Erythroblast (primary cell): ENCODE results near the gene ALS2.

Experiments used
- GATA1 ChIP-seq: IDR thresholded peaks from 2 replicates; pipeline ENCODE4 v1.6.1; 2011; ENCODE audit warnings: low read depth, mild to moderate bottlenecking, control low read depth, low read length, moderate library complexity
- POLR2A ChIP-seq: IDR thresholded peaks from 2 replicates; pipeline ENCODE4 v1.6.1; 2011; ENCODE audit warnings: mild to moderate bottlenecking, low read length

DNA sequence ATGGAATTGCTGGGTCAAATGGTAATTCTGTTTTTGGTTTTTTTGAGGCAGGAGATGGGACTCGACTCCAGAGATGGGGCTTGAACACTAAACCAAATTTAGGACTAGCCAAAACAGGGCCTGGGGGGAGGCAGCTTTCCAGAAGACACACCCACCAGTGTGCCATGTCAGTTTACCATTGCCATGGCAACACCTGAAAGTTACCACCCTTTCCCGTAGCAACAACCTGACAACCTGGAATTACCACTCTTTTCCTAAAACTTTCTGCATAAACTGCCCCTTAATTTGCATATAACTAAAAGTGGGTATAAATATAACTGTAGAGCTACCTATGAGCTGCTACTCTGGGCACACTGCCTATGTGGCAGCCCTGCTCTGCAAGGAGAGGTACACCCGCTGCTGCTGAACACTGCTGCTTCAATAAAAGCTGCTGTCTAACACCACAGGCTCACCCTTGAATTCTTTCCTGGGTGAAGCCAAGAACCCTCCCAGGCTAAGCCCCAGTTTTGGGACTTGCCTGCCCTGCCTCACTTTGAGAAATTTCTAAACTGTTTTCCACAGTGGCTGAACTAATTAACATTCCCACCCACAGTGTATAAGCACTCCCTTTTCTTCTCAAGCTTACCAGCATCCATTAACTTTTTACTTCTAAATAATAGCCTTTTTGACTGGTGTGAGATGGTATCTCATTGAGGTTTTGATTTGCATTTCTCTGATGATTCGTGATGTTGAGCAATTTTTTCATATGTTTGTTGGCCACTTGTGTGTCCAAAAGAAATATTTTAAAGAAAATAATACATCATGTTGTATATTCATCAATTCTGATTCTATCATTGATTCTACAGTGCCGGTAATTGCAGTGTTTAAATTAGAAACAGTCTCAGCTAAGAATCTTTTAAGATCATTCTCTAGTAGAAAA, 36.2 kb upstream of the ALS2 start:
- TF ChIP-seq POLR2A (no peak), GATA1 (no peak)
